Panc1 (cell line): Measurements from ENCODE around the gene ROBO2.

ENCODE experiments used
- CTCF ChIP-seq: fragments of 450-650 bp; IDR thresholded peaks from 2 replicates; pipeline ENCODE4 v1.5.1; 2017; ENCODE audit warnings: mild to moderate bottlenecking
- POLR2AphosphoS5 ChIP-seq: IDR thresholded peaks from 2 replicates; pipeline ENCODE4 v1.6.1; 2012; ENCODE audit warnings: mild to moderate bottlenecking, low read depth, low read length, moderate library complexity
- SIN3A ChIP-seq: IDR thresholded peaks from 2 replicates; pipeline ENCODE4 v1.6.1; 2012; ENCODE audit warnings: low read depth, mild to moderate bottlenecking, low read length, moderate library complexity, borderline replicate concordance; ENCODE audit not compliant: insufficient read depth
- TF ChIP-seq, protein P1 (sequence below), 2 experiments: IDR thresholded peaks; 2 replicates each; pipeline ENCODE4 v1.6.1; 2011 to 2012; ENCODE audit warnings: low read depth in 2 of 2, control low read depth in 1 of 2, low read length in 1 of 2, mild to moderate bottlenecking in 1 of 2, moderate library complexity in 1 of 2; ENCODE audit not compliant: insufficient read depth in 1 of 2

DNA sequence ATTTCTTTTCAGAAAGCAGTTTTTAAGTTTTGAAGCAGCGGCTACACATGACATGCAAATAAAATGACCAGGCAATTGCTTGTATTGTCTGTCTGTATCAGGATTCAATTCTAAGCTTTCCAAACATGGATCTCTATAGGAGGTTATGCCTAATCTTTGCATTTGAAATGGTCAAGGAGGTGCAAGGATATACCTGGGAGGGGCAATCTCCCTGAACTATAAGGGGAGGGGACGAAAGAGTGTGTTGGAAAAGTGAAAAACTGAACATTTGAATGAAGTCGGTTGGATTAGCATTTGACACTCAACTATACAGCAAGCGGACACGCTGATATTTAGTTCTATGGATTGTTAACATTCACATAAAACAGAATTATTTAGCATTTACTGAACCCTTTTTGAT, 11.7 kb downstream of the ROBO2 start:
- no peak for TF ChIP-seq CTCF
- TF ChIP-seq, protein P1, sequence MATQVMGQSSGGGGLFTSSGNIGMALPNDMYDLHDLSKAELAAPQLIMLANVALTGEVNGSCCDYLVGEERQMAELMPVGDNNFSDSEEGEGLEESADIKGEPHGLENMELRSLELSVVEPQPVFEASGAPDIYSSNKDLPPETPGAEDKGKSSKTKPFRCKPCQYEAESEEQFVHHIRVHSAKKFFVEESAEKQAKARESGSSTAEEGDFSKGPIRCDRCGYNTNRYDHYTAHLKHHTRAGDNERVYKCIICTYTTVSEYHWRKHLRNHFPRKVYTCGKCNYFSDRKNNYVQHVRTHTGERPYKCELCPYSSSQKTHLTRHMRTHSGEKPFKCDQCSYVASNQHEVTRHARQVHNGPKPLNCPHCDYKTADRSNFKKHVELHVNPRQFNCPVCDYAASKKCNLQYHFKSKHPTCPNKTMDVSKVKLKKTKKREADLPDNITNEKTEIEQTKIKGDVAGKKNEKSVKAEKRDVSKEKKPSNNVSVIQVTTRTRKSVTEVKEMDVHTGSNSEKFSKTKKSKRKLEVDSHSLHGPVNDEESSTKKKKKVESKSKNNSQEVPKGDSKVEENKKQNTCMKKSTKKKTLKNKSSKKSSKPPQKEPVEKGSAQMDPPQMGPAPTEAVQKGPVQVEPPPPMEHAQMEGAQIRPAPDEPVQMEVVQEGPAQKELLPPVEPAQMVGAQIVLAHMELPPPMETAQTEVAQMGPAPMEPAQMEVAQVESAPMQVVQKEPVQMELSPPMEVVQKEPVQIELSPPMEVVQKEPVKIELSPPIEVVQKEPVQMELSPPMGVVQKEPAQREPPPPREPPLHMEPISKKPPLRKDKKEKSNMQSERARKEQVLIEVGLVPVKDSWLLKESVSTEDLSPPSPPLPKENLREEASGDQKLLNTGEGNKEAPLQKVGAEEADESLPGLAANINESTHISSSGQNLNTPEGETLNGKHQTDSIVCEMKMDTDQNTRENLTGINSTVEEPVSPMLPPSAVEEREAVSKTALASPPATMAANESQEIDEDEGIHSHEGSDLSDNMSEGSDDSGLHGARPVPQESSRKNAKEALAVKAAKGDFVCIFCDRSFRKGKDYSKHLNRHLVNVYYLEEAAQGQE (IDR thresholded peaks at IDR 0.05; ENCODE audit: insufficient read depth in 1 of 2, low read depth in 2 of 2, low read length in 1 of 2) = no peak
- TF ChIP-seq POLR2AphosphoS5 = no peak
- no peak for TF ChIP-seq SIN3A
